Activated CD8-positive, alpha-beta memory T cell treated with anti-CD3 and anti-CD28 coated beads for 24 hours (primary cell): Measurements from ENCODE around the gene IDH3A.

ENCODE experiments used
- DNase-seq: peaks from one replicate; pipeline ENCODE4 v3.0.0-alpha.2; 2020

The IDH3A gene

GRCh38 chr15:78168608-78169007 is 19.4 kb downstream of the IDH3A start:
- DNase-seq, result no peak

GRCh38 chr15:78170848-78171773 is 21.9 kb downstream of the IDH3A start:
- DNase-seq, result no peak

GRCh38 chr15:78171864-78172472 is 22.8 kb downstream of the IDH3A start:
- DNase-seq, result no peak

GRCh38 chr15:78174401-78174800 is 25.2 kb downstream of the IDH3A start:
- DNase-seq, result no peak

GRCh38 chr15:78175330-78175729 is 26.2 kb downstream of the IDH3A start:
- DNase-seq, result no peak

- no peak for DNase-seq
Measured at GRCh38 chr15:78177447-78177873, 28.3 kb downstream of the IDH3A start.

GRCh38 chr15:78178064-78178463 is 28.9 kb downstream of the IDH3A start:
- no peak for DNase-seq

GRCh38 chr15:78179286-78179840 is 30.2 kb downstream of the IDH3A start:
- no peak for DNase-seq

- DNase-seq, result no peak
Measured at GRCh38 chr15:78179906-78180305, 30.7 kb downstream of the IDH3A start.

GRCh38 chr15:78182336-78182700 is 33.2 kb downstream of the IDH3A start:
- DNase-seq, result peak; percentile 11

- DNase-seq, result peak; percentile 15
Measured at GRCh38 chr15:78182821-78183220, 33.7 kb downstream of the IDH3A start.

- no peak for DNase-seq
Measured at GRCh38 chr15:78192826-78193594, 43.8 kb downstream of the IDH3A start.

- no peak for DNase-seq
Measured at GRCh38 chr15:78193731-78194567, 44.8 kb downstream of the IDH3A start.

GRCh38 chr15:78194568-78194925 is 45.4 kb downstream of the IDH3A start:
- no peak for DNase-seq

- DNase-seq, result peak; percentile 77
Measured at GRCh38 chr15:78195735-78196201, 46.6 kb downstream of the IDH3A start.

- no peak for DNase-seq
Measured at GRCh38 chr15:78197632-78198031, 48.5 kb downstream of the IDH3A start.

- no peak for DNase-seq
Measured at GRCh38 chr15:78200276-78200930, 51.2 kb downstream of the IDH3A start.

- peak; percentile 37 for DNase-seq
Measured at GRCh38 chr15:78201281-78202190, 52.4 kb downstream of the IDH3A start.

GRCh38 chr15:78203346-78204225 is 54.4 kb downstream of the IDH3A start:
- DNase-seq, result peak; percentile 32
